Stimulated activated CD8-positive, alpha-beta memory T cell treated with anti-CD3 and anti-CD28 coated beads, Interleukin-2, amount 100 ng/mL, for 1 hour (primary cell): ENCODE results near the gene BPIFA3.

Source experiments
- DNase-seq, 2 donors: peaks; one replicate each; pipeline ENCODE4 v3.0.0-alpha.2; 2020; ENCODE audit warnings: low read depth in 2 of 2

The BPIFA3 gene

DNA sequence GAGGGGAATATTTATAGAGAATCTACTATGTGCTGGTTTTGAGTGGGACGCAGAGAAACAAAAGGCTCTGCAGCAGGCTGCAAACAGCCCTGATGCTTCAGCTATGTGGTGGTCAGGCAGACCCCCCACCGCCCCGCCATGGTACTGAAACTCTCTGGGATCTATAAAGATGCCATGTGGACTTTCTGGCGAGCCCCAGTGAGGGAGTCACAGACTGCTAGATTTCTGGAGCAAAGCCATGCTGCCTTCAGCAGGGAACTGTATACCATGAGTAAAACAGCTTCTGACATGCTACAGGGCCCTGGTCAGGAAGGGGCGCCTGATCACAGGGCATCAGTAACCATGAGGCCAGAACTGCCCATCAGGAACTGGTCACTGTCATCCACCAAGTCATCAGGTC, 46.6 kb downstream of the BPIFA3 start:
- DNase-seq: no peak

DNA sequence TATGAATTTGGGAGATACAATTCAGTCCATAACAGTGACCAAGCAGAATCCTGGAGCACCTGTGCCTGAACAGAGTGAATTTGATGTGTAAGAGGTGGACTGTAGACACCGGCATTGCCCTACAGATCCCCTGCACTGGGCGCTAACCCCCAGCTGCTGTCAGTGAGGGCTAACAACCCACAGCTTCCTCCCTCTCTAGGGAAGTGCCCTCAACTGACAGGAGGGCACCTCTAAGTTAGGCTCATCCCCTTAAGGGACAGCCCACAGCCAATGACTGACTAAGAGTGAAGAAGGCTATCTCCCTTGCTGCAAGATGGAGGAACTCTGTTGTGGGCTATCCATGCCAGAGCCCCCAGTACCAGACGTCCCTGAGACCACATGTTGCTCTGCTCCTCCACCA, 50.5 kb downstream of the BPIFA3 start:
- no peak for DNase-seq

DNA sequence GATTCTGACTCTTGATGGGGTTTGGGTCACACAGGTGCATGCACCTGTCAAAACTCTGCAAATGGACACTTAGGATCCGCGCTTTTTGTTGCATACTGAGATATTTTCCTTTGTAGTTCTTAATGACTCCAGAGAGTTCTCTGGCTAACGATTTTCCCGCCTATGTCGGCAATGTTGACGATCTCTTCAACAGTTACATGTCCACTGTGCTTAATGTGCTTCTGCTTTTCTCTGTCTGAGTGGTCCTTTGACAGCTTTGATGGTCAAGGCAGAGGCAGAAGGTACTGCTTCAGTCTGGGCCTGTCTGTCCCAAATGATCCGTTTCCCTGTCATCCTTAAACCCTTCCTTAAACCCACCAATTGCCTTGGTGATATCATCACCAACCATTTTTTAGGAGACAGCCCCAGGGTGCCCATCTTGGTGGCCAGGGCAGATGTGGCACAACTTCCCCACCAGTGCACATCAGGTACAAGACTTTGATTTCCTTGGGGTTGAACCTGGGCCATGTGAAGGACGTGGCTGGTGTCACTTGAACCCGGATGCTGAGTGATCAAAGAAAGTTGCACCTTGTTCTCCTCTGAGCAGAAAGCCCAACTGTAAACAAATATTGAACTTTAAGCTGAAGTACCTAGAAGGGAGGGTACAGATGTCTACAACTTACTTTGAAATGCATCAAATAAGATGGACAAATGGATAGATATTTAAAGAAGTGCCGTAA, 55.2 kb downstream of the BPIFA3 start:
- no peak for DNase-seq

DNA sequence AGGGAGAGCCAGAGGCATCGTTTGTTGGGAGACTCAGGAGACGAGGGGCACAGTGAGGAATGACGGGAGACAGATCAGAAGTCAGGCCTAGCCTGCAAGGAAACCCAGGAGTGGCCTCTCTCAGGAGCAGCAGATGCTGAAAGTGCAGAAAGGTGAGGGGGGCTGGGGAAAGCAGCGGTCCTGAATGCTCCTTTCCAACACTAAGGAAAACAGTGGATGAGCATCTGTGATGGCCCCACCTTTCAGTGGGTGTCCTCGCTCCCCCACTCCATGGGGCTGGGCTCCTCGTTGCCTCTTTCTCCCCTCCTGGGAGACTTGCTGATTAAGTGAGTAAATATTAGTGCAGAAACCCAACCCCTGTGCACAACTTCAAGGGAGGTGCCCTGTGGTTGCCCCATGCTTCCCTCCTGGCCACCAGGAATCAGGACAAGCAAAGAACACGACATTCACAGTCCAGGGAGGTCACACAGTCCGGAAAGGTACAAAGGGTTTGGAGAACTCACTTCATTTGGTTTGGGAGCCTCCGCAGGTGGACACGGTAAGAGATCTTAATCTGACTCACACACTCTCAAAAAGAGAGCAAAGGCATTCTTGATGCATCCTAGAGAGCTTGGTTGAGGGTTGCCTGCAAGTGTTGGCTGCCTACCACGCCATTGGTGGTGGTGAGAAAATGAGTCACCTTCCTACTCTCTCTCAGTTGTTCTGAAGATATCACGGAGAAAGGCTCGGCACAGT, 56.1 kb downstream of the BPIFA3 start:
- no peak for DNase-seq

DNA sequence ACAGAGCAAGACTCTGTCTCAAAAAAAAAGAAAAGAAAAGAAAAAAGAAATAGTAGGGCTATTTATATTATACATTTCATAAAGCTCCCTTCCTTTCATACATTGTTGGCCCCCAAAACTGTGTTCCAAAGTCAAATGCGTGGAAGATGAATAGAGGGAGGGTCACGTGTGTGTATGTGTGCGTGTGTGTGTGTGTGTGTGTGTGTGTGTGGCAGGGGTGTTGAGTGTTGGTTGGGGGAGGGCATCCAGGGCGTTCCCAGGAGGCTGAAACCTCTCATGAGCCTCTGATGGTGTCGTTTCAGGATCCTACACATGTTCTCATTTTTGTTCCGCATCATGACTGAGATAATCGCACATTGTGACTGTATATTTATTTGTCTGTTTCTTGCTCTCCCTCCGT, 58.1 kb downstream of the BPIFA3 start:
- no peak for DNase-seq

DNA sequence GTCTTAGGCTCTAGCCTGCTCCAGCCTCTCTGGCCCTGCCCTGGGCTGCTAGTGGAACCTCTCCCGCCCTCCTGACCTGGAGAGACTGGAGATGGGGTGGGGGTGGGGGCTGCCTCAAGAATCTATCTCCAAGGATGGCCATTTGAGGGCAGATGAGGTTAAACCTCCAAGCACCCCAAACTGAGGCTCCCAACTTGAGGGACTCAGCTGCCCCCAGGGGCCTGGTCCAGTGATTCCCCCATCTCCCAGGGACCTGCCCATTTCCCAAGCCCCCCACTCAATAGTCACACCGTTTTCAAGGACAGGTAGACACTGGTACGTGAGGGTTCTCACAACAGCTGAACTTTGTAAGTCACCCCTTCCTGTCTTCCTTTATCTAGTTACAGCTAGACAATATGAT, 58.7 kb downstream of the BPIFA3 start:
- no peak for DNase-seq

DNA sequence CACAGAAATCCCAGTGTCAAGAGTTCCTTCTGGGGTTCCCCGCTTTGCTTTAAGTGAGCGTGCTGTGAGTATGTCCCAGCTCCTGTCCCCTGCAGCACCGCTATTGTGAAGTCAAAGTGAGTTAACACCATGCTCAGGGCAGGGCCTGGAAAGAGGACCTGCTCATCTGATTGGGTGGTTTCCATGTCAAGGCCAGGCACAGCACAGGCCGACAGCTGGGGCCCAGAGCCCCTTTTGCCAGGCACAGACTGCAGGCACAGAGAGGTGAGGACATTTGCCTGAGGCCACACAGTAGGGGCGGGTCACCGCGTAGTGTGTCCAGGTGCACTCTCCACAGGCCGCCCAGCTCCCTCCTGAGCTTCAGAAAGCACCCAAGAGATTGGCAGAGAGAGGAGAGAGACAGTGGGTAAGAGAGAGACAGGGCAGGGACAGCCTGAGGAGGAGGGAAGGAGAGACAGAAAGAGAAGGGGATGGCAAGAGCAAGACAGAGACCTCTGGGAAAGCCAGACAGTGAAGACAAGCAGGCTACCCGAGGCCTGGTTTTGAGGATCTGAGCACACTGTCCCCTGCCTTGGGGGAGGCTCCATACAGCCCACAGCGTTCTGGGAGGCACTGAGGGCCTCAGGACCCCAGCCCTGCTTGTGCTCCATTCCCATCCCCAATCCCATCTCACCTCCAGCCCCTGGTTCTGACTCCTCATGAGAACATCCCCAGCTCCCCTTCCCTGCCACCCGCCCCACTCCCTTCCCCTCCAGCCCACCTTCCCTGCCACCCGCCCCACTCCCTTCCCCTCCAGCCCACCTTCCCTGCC, 59.4 kb downstream of the BPIFA3 start:
- DNase-seq: no peak
